ENCODE measurements around the gene HOXD11. TPM values are rescaled to one million over a fixed set of nuclear protein-coding genes. Genes with fewer than 3 reads are reported as not detected.

Gene HOXD11
- total and polyA plus RNA-seq, 9 of the 15 experiments (the other 6 are each of a cell fraction or from before 2014, with no cell fraction given) = not detected

GRCh38 chr2:176081376-176081836 lies 25.7 kb upstream of the HOXD11 start:
- H3K4me1 ChIP-seq (replicated peaks in 1 of 2; ENCODE audit: control insufficient read depth in 2 of 2, insufficient read depth in 2 of 2, low read length in 2 of 2) = peaks cover 0 to 39% of the 10 kb centered on the region in 2 experiments; a peak in 3 of 5 replicates
- no TSS peak for BruUV-seq (replicated peaks)
- H4K20me1 ChIP-seq (replicated peaks; ENCODE audit: control insufficient read depth, insufficient read depth, low read length) = peaks cover 4% of the 10 kb centered on the region; the same call in 1 of the 2 replicates
- no peaks in the 10 kb centered on the region for H3K36me3 ChIP-seq (ENCODE audit: control insufficient read depth, insufficient read depth, low read length)
- CTCF ChIA-PET (ENCODE audit: low intra/inter-chr PET ratio) = interaction anchor here (3.8 kb wide), 1 partner anchor 391 kb away, joined by 36 read pairs; no protein-coding TSS in a partner anchor
- H3K9me3 ChIP-seq (replicated peaks; ENCODE audit: control insufficient read depth, insufficient read depth, low read depth, low read length) = peaks cover 10% of the 10 kb centered on the region
- FAIRE-seq (no peak), ATAC-seq (no peak), DNase-seq (ENCODE audit: extremely low read depth in 1 of 4, low spot score in 3 of 4) (no peak)
- H2AFZ ChIP-seq (ENCODE audit: low read depth, low read length) = no peak overlapping the region
- no peak overlapping the region for H3K27ac ChIP-seq (ENCODE audit: extremely low read depth, low read depth, low read length)
- no peak overlapping the region for H3K9ac ChIP-seq (ENCODE audit: insufficient read depth in 1 of 2, low read depth in 2 of 2, low read length in 2 of 2)
- no peaks in the 10 kb centered on the region for H3K9me1 ChIP-seq (ENCODE audit: control insufficient read depth, insufficient read depth, low read length)
- peaks cover 48 to 76% of the 10 kb centered on the region in 2 experiments for H3K27me3 ChIP-seq (ENCODE audit: control insufficient read depth in 2 of 2, insufficient read depth in 2 of 2, low read length in 2 of 2)
- TF ChIP-seq ZNF140 (CRISPR knock-in tag; IDR thresholded peaks at IDR 0.05) (no peak), GABPB2 (CRISPR knock-in tag; conservative IDR thresholded peaks at IDR 0.05) (no peak), MXI1 (IDR thresholded peaks at IDR 0.05; ENCODE audit: low read depth, low read length) (no peak), NFIX (CRISPR knock-in tag; IDR thresholded peaks at IDR 0.05; ENCODE audit: low read depth) (no peak), GATAD2B (IDR thresholded peaks at IDR 0.05; ENCODE audit: borderline replicate concordance) (no peak)
- TF ChIP-seq, protein P1, sequence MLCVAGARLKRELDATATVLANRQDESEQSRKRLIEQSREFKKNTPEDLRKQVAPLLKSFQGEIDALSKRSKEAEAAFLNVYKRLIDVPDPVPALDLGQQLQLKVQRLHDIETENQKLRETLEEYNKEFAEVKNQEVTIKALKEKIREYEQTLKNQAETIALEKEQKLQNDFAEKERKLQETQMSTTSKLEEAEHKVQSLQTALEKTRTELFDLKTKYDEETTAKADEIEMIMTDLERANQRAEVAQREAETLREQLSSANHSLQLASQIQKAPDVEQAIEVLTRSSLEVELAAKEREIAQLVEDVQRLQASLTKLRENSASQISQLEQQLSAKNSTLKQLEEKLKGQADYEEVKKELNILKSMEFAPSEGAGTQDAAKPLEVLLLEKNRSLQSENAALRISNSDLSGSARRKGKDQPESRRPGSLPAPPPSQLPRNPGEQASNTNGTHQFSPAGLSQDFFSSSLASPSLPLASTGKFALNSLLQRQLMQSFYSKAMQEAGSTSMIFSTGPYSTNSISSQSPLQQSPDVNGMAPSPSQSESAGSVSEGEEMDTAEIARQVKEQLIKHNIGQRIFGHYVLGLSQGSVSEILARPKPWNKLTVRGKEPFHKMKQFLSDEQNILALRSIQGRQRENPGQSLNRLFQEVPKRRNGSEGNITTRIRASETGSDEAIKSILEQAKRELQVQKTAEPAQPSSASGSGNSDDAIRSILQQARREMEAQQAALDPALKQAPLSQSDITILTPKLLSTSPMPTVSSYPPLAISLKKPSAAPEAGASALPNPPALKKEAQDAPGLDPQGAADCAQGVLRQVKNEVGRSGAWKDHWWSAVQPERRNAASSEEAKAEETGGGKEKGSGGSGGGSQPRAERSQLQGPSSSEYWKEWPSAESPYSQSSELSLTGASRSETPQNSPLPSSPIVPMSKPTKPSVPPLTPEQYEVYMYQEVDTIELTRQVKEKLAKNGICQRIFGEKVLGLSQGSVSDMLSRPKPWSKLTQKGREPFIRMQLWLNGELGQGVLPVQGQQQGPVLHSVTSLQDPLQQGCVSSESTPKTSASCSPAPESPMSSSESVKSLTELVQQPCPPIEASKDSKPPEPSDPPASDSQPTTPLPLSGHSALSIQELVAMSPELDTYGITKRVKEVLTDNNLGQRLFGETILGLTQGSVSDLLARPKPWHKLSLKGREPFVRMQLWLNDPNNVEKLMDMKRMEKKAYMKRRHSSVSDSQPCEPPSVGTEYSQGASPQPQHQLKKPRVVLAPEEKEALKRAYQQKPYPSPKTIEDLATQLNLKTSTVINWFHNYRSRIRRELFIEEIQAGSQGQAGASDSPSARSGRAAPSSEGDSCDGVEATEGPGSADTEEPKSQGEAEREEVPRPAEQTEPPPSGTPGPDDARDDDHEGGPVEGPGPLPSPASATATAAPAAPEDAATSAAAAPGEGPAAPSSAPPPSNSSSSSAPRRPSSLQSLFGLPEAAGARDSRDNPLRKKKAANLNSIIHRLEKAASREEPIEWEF (CRISPR knock-in tag; IDR thresholded peaks at IDR 0.05) = 0 out of 2 replicates have a peak, but pooled peaks have one; percentile 25
- TF ChIP-seq, protein P2, sequence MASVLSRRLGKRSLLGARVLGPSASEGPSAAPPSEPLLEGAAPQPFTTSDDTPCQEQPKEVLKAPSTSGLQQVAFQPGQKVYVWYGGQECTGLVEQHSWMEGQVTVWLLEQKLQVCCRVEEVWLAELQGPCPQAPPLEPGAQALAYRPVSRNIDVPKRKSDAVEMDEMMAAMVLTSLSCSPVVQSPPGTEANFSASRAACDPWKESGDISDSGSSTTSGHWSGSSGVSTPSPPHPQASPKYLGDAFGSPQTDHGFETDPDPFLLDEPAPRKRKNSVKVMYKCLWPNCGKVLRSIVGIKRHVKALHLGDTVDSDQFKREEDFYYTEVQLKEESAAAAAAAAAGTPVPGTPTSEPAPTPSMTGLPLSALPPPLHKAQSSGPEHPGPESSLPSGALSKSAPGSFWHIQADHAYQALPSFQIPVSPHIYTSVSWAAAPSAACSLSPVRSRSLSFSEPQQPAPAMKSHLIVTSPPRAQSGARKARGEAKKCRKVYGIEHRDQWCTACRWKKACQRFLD (CRISPR knock-in tag; IDR thresholded peaks at IDR 0.05) = no peak
- WGBS (ENCODE audit: insufficient coverage, low coverage, missing lambda C conversion rate) = 38% methylated on average over 17 of the region's 17 CpGs
- intact Hi-C loops (cut with micrococcal nuclease) = no loop called here
- H3K4me3 ChIP-seq = no peak overlapping the region
- in situ Hi-C loops (cut with MboI) = loop anchor here (10.0 to 25.0 kb wide), 2 partner anchors 657 to 1044 kb away; no protein-coding TSS in a partner anchor
- no peaks in the 10 kb centered on the region for H3K79me2 ChIP-seq (ENCODE audit: control insufficient read depth, insufficient read depth, low read length)
- H3K4me2 ChIP-seq (ENCODE audit: insufficient read depth, low read length) = no peak overlapping the region
- POLR2A ChIA-PET = no interaction called here

All from K562 (cell line).